NCI-H2227 treated with DMSO at 0.1 percent for 48 hours (cell line): ENCODE measurements around the gene GABRG3.

Source experiments
- DNase-seq: peaks from one replicate; lab custom pipeline; 2025; lab: John Stamatoyannopoulos, UW

GABRG3 gene

GRCh38 chr15:27466758-27467157 lies 495.8 kb downstream of the GABRG3 start:
- DNase-seq, result no peak

DNA sequence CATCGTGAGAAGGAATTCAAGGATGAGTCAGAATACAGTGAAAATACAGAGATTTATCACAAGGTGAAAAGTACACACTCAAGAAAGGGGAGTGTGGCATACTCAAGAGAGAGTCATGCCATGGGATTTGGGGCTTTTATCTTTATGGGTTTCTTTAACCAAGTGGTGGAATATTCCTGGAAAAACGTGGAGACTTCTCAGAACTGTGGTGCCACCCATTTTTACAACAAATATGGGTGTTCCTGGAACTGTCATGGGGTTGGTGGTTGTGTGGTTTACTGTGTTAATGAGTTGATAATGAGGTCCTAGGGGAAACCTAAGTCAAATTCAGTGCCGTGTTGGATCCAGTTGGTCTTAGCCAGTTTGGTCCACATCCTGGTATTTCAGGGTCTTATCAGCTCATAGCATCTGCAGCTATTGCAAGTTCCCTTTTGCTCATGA lies 497.2 kb downstream of the GABRG3 start:
- DNase-seq, result no peak

DNA sequence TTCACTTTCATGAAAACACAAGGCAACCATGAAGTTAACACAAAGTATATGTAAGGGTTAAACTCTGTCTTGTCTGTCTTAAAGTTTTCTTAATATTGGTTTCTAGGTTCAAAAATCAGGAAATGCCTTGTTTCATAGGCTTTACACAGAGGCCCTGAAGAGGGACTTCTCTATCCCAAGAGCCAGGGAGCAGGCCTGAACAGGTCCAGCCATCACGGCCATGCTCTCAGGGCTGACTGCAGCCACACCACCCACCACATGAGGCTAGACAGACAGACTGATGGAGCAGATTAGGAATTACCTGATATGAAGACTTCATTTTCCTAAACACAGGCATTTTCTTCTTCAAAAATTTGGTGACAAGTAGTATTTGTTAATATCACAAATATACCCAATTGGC lies 502.9 kb downstream of the GABRG3 start:
- DNase-seq, result no peak

DNA sequence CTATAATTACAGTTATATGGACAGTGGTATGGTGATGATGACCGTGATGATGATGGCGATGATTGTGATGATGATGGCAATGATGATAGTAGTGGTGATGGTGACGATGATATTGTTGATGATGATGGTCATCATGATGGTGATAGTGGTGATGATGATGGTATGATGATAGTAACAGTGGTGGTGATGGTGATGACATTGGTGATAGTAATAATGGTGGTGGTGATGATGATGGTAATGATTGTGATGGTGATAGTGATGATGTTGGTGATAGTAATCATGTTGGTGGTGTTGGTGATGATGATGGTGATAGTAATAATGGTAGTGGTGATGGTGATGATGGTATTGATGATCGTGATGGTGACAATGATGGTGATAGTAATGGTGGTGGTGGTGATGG lies 504.4 kb downstream of the GABRG3 start:
- no peak for DNase-seq

GRCh38 chr15:27479296-27480140 lies 508.5 kb downstream of the GABRG3 start:
- DNase-seq, result no peak

DNA sequence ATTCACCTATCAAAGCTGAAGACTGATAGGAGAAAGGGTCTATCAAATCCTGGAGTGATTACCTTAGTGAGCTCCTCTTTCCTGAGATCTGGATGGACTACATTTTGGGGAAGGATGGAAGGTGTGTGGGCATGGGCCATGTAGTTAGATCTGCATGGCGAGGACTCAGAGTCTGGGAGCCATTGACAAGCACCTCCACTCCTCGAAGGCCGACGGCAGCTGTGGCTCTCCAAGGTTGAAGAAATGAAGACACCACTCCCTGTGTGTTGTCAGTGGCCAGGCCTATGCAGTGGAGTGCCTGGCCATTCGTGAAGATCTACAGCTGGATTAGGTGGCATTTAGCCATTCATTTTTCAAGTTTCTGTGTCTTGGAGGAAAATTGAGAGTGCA lies 509.2 kb downstream of the GABRG3 start:
- DNase-seq, result no peak

DNA sequence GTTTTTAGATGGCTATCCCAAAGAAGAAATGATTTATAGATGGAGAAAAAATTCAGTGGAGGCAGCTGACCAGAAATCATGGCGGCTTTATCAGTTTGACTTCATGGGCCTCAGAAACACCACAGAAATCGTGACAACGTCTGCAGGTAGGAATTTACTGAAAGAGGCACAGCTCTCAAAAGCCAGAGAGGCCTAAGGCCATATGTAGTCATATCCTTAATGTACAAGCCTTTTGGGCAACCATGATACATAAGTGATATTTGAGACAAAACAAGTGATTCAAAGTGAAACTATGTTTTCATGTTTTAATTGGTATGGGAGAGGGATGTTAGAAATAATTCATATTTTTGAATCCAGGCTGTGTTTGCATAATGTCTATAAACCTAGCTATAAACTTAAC lies 509.7 kb downstream of the GABRG3 start:
- no peak for DNase-seq

GRCh38 chr15:27481768-27482167 lies 510.8 kb downstream of the GABRG3 start:
- DNase-seq, result no peak

DNA sequence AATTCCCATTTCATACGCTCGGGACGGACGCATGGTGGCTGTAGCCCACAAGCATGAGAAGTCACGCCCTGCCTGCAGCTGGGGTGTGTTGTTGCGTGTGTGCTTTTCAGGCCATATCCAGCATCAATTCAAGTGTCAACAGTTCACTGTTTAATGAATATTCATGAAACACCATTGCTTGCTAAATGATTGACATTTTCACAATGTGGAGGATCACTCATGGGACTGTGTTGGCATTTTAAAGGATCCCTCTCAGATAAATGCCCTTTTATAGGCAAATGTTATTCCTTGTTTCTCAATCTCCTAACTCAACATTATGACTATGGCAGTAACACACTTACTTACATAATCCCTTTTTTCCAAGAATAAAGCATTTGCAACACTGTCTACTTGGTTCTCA lies 511.3 kb downstream of the GABRG3 start:
- DNase-seq, result no peak

DNA sequence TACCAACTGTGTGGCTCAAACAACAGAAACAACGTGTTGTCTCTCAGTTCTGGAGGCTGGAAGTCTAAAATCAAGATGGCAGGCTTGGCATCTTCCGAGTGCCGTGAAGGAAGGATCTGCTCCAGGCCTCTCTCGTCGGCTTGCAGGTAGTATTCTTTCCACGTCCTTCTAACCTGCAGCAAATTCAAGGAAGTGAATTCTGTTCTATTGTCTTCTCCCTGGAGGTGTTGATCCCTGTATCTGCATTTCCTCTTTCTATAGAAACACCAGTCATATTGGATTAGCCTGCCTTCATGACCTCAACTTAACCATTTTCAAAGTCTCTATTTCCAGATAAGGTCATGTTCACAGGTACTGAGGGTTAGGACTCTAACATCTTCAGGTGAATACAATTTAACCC lies 512.1 kb downstream of the GABRG3 start:
- DNase-seq, result no peak

DNA sequence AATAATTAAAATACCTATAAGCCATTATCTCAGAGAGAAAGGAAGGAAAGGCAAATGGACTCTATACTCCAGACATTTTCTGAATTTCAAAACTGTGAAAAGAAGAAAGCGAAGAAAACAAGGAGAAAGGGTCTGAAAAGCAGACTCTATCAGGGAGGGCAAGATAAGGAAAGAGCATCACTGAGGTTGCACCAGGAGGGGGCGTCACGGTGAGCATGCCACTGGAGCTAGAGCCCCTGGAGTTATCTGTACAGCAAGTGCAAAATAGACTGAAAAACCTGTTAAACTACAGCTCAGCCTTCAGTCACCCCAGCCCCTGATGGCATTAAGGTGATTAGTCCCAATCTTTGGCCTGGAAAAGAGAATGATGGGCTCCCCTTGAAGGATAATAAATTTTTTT lies 514.3 kb downstream of the GABRG3 start:
- DNase-seq, result no peak

DNA sequence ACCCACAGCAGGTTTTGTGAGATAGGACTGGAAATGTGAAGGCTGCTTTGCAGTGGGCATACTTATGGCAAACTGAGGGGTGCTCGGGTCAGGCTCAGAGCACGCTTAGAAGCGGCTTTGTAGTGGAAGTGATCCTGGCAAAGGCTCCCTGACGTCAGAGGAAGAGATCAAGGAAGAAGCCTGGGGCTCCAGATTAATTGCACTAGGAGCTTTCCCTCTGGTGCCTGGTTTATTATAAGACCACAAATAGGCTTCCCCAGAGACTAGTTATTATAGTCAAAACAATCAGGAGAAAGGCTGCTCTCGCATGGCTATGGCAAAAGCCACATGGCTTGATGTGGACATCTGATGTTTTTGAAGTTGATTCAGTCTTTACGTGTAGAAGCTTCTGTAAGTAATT lies 515.1 kb downstream of the GABRG3 start:
- no peak for DNase-seq

DNA sequence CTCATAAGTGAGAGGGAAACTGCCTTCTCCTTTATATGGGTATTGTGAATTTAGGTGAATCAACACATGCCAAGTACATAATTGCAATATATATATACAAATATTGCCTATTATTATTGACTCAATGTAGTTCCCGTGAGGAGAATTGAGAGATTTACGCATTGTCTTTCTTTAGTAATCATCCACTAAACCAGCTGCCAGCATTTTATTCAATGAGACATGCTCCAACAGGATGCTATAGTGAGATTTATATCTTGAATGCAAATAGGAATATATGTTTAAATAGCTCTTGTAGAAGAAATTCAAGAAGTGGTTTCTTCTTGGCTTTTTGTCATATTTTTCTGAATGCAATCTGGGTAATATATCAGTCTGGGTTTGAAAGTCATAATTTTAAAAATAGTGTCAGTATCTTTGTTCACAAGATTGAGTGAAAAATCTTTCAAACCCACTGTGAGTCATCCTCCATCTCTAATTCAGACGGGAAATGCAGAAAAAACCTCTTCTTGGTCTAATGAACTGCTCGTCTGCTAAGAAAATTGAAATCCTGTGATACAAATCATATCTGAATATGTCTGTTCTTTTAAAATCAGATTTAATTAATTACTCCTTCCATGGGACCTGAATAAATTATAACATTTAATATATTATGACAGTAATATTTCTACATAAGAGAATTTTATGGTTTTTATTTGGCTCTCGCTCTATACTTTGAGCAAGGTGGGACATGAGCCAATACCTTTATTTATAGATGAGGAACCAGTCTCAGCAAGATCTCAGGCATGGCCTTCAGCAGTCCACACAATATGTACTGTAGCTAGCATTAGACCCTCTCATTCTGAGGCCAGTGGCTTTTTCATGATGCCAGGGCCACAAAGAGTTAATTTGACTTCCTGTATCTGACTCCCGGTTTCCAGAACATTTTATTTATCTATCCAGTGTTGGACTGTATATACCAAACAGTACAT lies 516.0 kb downstream of the GABRG3 start:
- DNase-seq, result no peak

DNA sequence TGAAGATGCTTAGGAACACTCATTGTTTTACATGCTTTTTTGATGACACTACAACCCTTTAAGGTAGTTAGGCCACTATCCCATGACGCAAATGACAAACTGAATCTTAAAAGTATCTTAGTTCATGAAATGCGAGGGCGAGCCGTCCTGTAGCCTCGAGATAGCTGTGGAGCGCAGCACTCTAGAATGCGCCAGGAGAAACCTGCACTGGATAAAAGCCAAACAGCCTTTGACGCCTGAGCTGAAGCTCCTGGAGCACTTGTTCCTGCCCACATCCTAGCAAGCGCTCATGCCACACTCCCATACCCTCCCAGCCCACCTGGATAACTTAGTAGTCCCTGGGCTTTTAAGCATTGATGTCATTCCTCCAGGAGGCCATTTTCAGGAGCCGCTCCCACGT lies 516.9 kb downstream of the GABRG3 start:
- no peak for DNase-seq

DNA sequence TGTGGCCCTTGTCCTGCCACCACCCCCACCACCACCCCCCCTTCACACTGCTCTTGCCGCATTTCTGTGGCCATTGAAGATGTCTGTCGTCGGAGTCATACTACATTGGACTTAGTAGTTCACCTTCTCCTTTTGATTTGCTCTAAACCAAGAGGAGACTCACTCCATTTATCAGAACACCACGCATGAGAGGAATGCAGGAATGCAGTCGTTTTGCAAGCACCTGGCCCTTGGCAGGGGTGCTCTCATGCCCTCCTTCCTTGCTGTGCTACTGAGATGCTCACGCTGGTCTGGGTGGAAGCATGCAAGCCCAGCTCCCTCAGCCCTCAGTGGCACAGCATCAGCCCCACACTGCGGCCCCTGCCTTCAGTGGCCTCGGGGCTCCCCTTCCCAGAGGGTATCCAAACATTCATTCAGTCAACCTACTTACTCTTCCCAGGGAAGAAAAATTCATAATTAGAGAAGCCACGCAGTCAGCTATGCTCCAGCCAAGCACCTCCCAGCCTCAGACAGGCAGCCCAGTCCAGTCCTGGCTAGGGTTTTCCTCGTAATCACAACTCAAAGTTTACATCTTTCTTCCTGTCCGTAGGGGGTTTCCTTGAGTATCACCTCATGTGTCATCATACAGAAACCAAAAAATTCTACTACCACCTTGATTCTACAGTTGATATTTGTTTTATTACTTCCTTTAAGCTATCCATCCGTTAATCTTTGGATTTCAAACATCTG lies 520.0 kb downstream of the GABRG3 start:
- no peak for DNase-seq

DNA sequence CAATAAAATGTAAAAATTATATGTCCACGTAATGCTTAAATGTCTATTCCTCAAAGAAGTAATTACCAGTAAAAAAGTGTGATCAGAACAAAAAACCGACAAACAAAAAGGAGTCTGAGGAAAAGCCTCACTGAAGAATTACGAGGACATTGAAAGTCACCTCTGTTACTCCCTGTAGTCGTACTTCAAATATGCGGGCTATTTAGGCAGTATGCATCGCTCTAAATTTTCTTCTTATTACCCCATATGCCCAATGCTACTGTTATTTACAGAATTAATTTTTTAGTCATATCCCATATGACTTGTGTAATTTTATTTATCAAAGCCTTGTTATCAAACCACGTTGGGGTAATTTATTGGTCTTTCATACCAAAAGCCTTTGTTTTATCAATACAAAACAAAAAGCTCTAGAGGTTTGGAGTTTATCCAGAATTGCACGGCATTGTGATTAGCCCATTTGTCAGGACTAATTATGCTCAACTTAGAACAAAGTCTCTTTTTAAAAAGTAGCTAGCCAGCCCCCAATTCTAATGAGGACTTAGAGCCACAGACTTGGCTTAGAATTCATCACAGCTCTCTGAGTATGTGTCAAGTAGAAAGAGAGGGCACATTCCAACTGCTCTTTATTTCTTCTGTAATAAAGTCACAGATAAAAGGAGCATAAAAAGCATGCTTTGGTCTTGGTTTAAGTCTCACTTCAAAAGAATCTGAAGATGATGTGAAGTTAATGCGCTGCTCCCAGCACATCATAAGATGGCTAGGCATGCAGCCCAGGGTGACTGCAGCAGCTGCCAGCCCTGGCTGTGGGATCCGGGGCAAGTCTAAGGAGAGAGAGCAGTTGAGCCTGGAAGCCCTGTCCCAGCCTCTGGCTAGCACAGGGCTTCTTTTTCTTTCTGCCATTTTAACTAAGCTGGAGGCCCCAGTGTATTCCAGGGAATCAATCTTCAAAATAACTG lies 521.0 kb downstream of the GABRG3 start:
- DNase-seq, result no peak

- DNase-seq, result no peak
Observed at GRCh38 chr15:27495963-27496459, 525.0 kb downstream of the GABRG3 start.

- DNase-seq, result no peak
Observed at GRCh38 chr15:27498700-27499099, 527.7 kb downstream of the GABRG3 start.

DNA sequence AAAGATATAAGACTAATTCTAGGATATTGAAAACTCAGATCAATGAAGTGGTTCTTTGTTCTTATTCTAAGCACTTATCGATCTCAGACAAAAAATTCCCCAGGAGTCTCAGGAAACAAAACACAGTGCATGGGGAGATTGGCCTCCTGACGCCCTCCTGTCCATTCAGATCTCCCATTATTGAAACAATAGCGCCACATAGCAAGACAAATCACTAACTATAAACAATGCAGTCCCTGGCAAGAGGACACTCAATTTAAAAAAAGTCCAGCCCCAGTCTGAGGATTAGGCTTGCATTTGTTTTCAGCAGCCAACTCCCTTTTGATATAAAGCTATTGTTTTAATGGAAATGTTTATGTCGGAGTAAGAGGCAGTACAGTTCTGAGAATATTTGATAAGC lies 528.2 kb downstream of the GABRG3 start:
- no peak for DNase-seq

- no peak for DNase-seq
Observed at GRCh38 chr15:27499719-27500118, 528.7 kb downstream of the GABRG3 start.

GRCh38 chr15:27500206-27500605 lies 529.2 kb downstream of the GABRG3 start:
- DNase-seq, result no peak
